ENCODE data around the gene GZMB. TPM values are rescaled to one million over a fixed set of nuclear protein-coding genes. Genes with fewer than 3 reads are reported as not detected.
A peak's percentile ranks its signal among the peaks of the same experiment; 100 is the strongest.

GZMB gene
- total RNA-seq, 4 donors from 2014 or later, result 1.1 to 1.9 TPM; not detected in 2

- Histone ChIP-seq H3K27me3 (no peaks in the 10 kb centered on the region), H3K9me3 (no peaks in the 10 kb centered on the region), H3K27ac (no peak overlapping the region), H3K4me1 (no peaks in the 10 kb centered on the region), H3K36me3 (no peaks in the 10 kb centered on the region), H3K4me3 (no peak overlapping the region)
- no peak for DNase-seq
- TF ChIP-seq, protein P1, sequence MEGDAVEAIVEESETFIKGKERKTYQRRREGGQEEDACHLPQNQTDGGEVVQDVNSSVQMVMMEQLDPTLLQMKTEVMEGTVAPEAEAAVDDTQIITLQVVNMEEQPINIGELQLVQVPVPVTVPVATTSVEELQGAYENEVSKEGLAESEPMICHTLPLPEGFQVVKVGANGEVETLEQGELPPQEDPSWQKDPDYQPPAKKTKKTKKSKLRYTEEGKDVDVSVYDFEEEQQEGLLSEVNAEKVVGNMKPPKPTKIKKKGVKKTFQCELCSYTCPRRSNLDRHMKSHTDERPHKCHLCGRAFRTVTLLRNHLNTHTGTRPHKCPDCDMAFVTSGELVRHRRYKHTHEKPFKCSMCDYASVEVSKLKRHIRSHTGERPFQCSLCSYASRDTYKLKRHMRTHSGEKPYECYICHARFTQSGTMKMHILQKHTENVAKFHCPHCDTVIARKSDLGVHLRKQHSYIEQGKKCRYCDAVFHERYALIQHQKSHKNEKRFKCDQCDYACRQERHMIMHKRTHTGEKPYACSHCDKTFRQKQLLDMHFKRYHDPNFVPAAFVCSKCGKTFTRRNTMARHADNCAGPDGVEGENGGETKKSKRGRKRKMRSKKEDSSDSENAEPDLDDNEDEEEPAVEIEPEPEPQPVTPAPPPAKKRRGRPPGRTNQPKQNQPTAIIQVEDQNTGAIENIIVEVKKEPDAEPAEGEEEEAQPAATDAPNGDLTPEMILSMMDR (IDR thresholded peaks at IDR 0.05), result no peak
- no peak for TF ChIP-seq POLR2A (IDR thresholded peaks at IDR 0.05)
Observed at GRCh38 chr14:24639905-24640304, 5.9 kb upstream of the GZMB start.

DNA sequence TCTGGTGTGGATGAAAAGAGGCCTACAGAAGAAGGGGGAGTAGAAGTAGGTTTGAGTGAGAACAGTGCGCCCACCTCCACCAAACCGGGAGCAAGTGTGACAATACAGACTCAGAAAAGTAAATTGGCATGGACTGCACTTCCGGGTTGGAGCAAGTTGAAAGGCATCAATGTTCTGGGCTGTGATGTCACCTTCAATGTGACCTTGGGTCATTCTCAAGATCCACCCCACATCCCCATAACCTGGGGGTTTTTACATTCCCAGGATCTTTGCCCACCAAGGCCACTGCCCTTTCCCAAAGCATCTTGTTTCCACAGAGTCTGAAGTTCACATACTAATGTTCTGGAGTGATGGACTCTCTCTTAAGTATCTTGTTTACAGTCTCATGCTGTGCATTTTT, 5.3 kb upstream of the GZMB start:
- no peaks in the 10 kb centered on the region for H3K27me3 ChIP-seq
- DNase-seq, result no peak
- TF ChIP-seq POLR2A (IDR thresholded peaks at IDR 0.05), result no peak
- TF ChIP-seq, protein P1 (IDR thresholded peaks at IDR 0.05), result no peak
- no peaks in the 10 kb centered on the region for H3K9me3 ChIP-seq
- no peak overlapping the region for H3K4me3 ChIP-seq
- H3K27ac ChIP-seq, result no peak overlapping the region
- no peaks in the 10 kb centered on the region for H3K4me1 ChIP-seq
- H3K36me3 ChIP-seq, result no peaks in the 10 kb centered on the region

DNA sequence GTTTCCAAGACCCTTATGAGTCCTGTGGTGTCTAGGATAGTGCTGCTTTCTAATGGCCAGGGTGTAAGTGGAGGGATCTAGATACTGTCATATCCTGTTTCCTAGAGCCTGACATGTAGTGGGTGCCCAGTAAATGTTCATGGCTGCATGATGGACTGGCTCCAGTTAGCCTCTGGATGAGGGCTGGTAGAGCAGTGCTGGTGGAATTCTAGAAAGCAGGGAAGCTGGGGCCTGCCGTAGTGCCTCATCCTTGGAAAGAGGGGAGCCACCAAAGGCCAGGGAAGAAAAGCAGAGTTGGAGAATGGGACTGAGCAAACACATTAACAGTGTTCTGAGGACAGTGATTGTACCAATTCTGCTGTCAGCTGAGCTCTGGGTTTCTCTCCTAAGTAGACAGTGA, 637 bp downstream of the GZMB start:
- no peaks in the 10 kb centered on the region for H3K4me1 ChIP-seq
- H3K4me3 ChIP-seq, result no peak overlapping the region
- TF ChIP-seq, protein P1 (IDR thresholded peaks at IDR 0.05), result no peak
- TF ChIP-seq POLR2A (IDR thresholded peaks at IDR 0.05), result no peak
- H3K36me3 ChIP-seq, result no peaks in the 10 kb centered on the region
- H3K27me3 ChIP-seq, result no peaks in the 10 kb centered on the region
- H3K27ac ChIP-seq, result no peak overlapping the region
- H3K9me3 ChIP-seq, result no peaks in the 10 kb centered on the region
- no peak for DNase-seq

GRCh38 chr14:24632761-24633160, 1.2 kb downstream of the GZMB start:
- H3K27ac ChIP-seq, result no peak overlapping the region
- TF ChIP-seq POLR2A (IDR thresholded peaks at IDR 0.05), result no peak
- TF ChIP-seq, protein P1 (IDR thresholded peaks at IDR 0.05), result no peak
- no peaks in the 10 kb centered on the region for H3K27me3 ChIP-seq
- H3K9me3 ChIP-seq, result no peaks in the 10 kb centered on the region
- H3K4me1 ChIP-seq, result no peaks in the 10 kb centered on the region
- no peak for DNase-seq
- no peak overlapping the region for H3K4me3 ChIP-seq
- no peaks in the 10 kb centered on the region for H3K36me3 ChIP-seq

GRCh38 chr14:24632336-24632735, 1.7 kb downstream of the GZMB start:
- no peaks in the 10 kb centered on the region for H3K27me3 ChIP-seq
- TF ChIP-seq, protein P1 (IDR thresholded peaks at IDR 0.05), result no peak
- no peak for TF ChIP-seq POLR2A (IDR thresholded peaks at IDR 0.05)
- no peaks in the 10 kb centered on the region for H3K36me3 ChIP-seq
- DNase-seq, result no peak
- H3K4me1 ChIP-seq, result no peaks in the 10 kb centered on the region
- H3K4me3 ChIP-seq, result no peak overlapping the region
- H3K27ac ChIP-seq, result no peak overlapping the region
- H3K9me3 ChIP-seq, result no peaks in the 10 kb centered on the region

GRCh38 chr14:24631749-24632335, 2.1 kb downstream of the GZMB start:
- Histone ChIP-seq H3K9me3 (no peaks in the 10 kb centered on the region), H3K4me3 (no peak overlapping the region), H3K36me3 (no peaks in the 10 kb centered on the region), H3K27me3 (no peaks in the 10 kb centered on the region), H3K27ac (no peak overlapping the region), H3K4me1 (no peaks in the 10 kb centered on the region)
- TF ChIP-seq, protein P1 (IDR thresholded peaks at IDR 0.05), result no peak
- TF ChIP-seq POLR2A (IDR thresholded peaks at IDR 0.05), result no peak
- peak in 1 of 3 donors; percentile 26 for DNase-seq

Measured in Peyer's patch (tissue), 4 donors.